ENCODE measurements around the gene TAF1B. TPM values are rescaled to one million over a fixed set of nuclear protein-coding genes. Genes with fewer than 3 reads are reported as not detected.
A peak's percentile ranks its signal among the peaks of the same experiment; 100 is the strongest.

Gene TAF1B
- total and polyA plus RNA-seq, 2 donors (not counting 1 experiment from before 2014, with no cell fraction given), result 19.5 to 32.9 TPM

DNA sequence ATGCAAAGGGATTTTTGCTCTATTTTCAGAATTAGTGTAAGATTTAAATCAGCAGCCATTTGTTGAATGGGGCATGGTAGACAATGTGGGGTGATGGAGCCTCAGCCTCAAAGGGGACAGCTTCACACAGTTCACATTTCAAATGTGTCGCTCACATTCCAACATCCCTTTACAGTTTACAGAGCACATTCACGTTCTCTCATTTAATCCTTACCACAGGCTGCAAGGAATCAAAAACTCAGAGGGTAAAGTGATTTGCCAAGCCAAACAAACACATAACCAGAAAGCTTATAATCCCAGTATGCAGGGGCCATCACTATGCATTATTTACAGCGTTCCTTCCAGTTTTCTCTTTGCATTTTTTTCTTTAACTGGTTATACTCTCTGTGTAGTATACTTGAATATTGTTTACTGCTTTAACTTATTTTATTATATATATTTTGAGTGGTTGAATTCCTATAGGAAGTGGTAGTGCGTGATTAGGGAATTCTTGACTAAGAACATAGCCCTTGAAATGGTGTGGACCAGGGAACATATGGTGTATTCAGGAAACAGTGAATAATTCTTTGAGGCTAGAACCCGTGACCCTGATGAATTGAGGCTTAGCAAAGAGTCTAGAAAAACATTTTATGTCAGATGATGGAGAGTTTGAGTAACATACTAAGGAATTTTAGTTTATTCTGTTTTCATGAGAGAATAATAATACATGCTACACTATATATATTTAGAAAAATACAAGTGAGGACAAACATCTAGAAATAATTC, 18.1 kb upstream of the TAF1B start:
- Histone ChIP-seq H2AFZ (ENCODE audit: low read length) (no peak overlapping the region), H3K27ac (ENCODE audit: insufficient read depth, low read length) (no peak overlapping the region)

DNA sequence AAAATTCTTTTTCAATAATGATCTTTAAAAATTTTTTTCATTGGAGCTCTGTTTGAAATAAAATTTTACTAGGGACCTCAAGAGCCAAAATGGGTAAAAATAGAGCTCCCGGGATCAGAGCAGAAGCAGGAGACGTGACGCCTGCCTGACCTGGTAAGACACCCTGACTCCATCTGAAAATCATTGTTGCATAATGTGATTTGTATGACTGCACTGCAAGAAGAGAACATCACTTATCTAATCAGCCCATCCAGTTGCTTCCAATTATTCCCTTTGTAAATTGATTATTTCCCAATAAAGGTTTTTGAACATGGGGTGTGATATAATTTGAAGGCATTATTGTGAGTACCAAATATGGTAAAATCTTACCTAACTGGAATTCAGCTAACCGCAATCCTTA, 17.1 kb upstream of the TAF1B start:
- Histone ChIP-seq H3K27me3 (ENCODE audit: control insufficient read depth, insufficient read depth, low read length) (no peaks in the 10 kb centered on the region), H4K20me1 (ENCODE audit: control insufficient read depth, extremely low read depth, insufficient read depth, low read length) (no peaks in the 10 kb centered on the region), H3K4me1 (ENCODE audit: control insufficient read depth, extremely low read depth, insufficient read depth, low read length) (no peaks in the 10 kb centered on the region), H3K79me2 (ENCODE audit: control insufficient read depth, insufficient read depth, low read length) (no peaks in the 10 kb centered on the region), H3K4me3 (replicated peaks in 1 of 4; ENCODE audit: control extremely low read depth in 1 of 4, insufficient read depth in 1 of 4, low read depth in 3 of 4, low read length in 4 of 4) (no peak overlapping the region), H2AFZ (ENCODE audit: low read length) (no peak overlapping the region), H3K27ac (ENCODE audit: insufficient read depth, low read length) (no peak overlapping the region), H3K9me3 (ENCODE audit: control insufficient read depth, insufficient read depth, low read depth, low read length) (no peaks in the 10 kb centered on the region), H3K36me3 (ENCODE audit: control insufficient read depth, insufficient read depth, low read length) (no peaks in the 10 kb centered on the region), H3K4me2 (ENCODE audit: extremely low read depth, insufficient read depth, low read length) (no peak overlapping the region), H3K9ac (ENCODE audit: insufficient read depth, low read length) (no peak overlapping the region)
- no peak for TF ChIP-seq EZH2 (IDR thresholded peaks at IDR 0.05; ENCODE audit: low read length, missing control alignments)
- TF ChIP-seq, protein P1, sequence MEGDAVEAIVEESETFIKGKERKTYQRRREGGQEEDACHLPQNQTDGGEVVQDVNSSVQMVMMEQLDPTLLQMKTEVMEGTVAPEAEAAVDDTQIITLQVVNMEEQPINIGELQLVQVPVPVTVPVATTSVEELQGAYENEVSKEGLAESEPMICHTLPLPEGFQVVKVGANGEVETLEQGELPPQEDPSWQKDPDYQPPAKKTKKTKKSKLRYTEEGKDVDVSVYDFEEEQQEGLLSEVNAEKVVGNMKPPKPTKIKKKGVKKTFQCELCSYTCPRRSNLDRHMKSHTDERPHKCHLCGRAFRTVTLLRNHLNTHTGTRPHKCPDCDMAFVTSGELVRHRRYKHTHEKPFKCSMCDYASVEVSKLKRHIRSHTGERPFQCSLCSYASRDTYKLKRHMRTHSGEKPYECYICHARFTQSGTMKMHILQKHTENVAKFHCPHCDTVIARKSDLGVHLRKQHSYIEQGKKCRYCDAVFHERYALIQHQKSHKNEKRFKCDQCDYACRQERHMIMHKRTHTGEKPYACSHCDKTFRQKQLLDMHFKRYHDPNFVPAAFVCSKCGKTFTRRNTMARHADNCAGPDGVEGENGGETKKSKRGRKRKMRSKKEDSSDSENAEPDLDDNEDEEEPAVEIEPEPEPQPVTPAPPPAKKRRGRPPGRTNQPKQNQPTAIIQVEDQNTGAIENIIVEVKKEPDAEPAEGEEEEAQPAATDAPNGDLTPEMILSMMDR (conservative IDR thresholded peaks at IDR 0.05 in 1 of 2, IDR thresholded peaks at IDR 0.05 in 1 of 2; ENCODE audit: low read depth in 1 of 2, low read length in 2 of 2), result no peak
- no peak for DNase-seq (ENCODE audit: low read depth in 2 of 2)

More for the DNA sequence above, 18.1 kb upstream of the TAF1B start:
- Histone ChIP-seq H3K9ac (ENCODE audit: insufficient read depth, low read length) (no peak overlapping the region), H4K20me1 (ENCODE audit: control insufficient read depth, extremely low read depth, insufficient read depth, low read length) (no peaks in the 10 kb centered on the region), H3K9me3 (ENCODE audit: control insufficient read depth, insufficient read depth, low read depth, low read length) (no peaks in the 10 kb centered on the region), H3K4me3 (replicated peaks in 1 of 4; ENCODE audit: control extremely low read depth in 1 of 4, insufficient read depth in 1 of 4, low read depth in 3 of 4, low read length in 4 of 4) (no peak overlapping the region), H3K36me3 (ENCODE audit: control insufficient read depth, insufficient read depth, low read length) (no peaks in the 10 kb centered on the region), H3K4me1 (ENCODE audit: control insufficient read depth, extremely low read depth, insufficient read depth, low read length) (no peaks in the 10 kb centered on the region), H3K79me2 (ENCODE audit: control insufficient read depth, insufficient read depth, low read length) (no peaks in the 10 kb centered on the region), H3K4me2 (ENCODE audit: extremely low read depth, insufficient read depth, low read length) (no peak overlapping the region), H3K27me3 (ENCODE audit: control insufficient read depth, insufficient read depth, low read length) (no peaks in the 10 kb centered on the region)
- DNase-seq (ENCODE audit: low read depth in 2 of 2), result peak; percentile 50 to 56
- no peak for TF ChIP-seq EZH2 (IDR thresholded peaks at IDR 0.05; ENCODE audit: low read length, missing control alignments)
- TF ChIP-seq, protein P1 (conservative IDR thresholded peaks at IDR 0.05 in 1 of 2, IDR thresholded peaks at IDR 0.05 in 1 of 2; ENCODE audit: low read depth in 1 of 2, low read length in 2 of 2), result no peak

DNA sequence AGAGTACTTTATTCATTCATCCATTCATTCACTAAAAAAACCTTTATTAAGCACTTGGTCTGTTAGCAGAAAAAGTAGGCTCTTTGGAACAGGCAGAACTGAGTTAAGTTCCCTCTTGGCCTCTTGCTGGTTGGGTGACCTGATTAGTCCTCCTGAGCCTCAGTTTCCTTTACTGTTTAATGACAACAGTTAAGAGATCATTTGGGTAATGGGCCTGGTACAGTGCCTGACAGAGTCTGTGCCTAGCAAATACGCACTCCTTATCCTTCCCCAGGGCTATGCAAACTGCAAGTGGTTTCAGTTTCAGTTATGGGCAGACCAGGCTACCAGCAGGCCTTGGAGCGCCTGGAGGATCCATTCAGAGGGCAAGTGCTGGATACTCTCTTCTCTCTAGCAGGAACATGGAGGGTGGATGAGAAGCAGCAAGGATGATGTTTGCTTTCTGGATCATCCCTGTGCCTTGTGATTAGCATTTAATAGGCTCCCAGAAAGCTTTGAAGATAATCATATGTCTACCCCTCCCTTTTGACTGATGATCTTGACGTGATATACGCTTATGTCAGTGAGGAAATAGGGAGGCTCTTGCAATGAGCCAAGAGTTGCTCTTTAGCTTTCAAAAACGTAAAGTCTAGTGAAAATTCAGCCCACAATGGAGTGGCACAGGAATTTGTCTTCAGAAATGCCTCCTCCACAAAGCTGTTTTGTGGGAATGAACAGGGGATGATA, 12.4 kb upstream of the TAF1B start:
- Histone ChIP-seq H3K4me3 (replicated peaks in 1 of 4; ENCODE audit: control extremely low read depth in 1 of 4, insufficient read depth in 1 of 4, low read depth in 3 of 4, low read length in 4 of 4) (no peak overlapping the region), H3K27ac (ENCODE audit: insufficient read depth, low read length) (no peak overlapping the region), H3K27me3 (ENCODE audit: control insufficient read depth, insufficient read depth, low read length) (peaks cover 2% of the 10 kb centered on the region), H2AFZ (ENCODE audit: low read length) (no peak overlapping the region), H4K20me1 (ENCODE audit: control insufficient read depth, extremely low read depth, insufficient read depth, low read length) (no peaks in the 10 kb centered on the region), H3K4me1 (ENCODE audit: control insufficient read depth, extremely low read depth, insufficient read depth, low read length) (no peaks in the 10 kb centered on the region), H3K36me3 (ENCODE audit: control insufficient read depth, insufficient read depth, low read length) (no peaks in the 10 kb centered on the region), H3K9ac (ENCODE audit: insufficient read depth, low read length) (no peak overlapping the region), H3K9me3 (ENCODE audit: control insufficient read depth, insufficient read depth, low read depth, low read length) (no peaks in the 10 kb centered on the region), H3K4me2 (ENCODE audit: extremely low read depth, insufficient read depth, low read length) (no peak overlapping the region), H3K79me2 (ENCODE audit: control insufficient read depth, insufficient read depth, low read length) (no peaks in the 10 kb centered on the region)
- DNase-seq (ENCODE audit: low read depth in 2 of 2), result no peak
- no peak for TF ChIP-seq EZH2 (IDR thresholded peaks at IDR 0.05; ENCODE audit: low read length, missing control alignments)
- TF ChIP-seq, protein P1 (conservative IDR thresholded peaks at IDR 0.05 in 1 of 2, IDR thresholded peaks at IDR 0.05 in 1 of 2; ENCODE audit: low read depth in 1 of 2, low read length in 2 of 2), result no peak
